NCI-H2107 (cell line): Measurements from ENCODE around the gene BCAS1.

Source experiments
- DNase-seq: peaks from one replicate; lab custom pipeline; 2025; lab: John Stamatoyannopoulos, UW

BCAS1 gene

GRCh38 chr20:53904261-53904660 lies 166.1 kb downstream of the BCAS1 start:
- no peak for DNase-seq

DNA sequence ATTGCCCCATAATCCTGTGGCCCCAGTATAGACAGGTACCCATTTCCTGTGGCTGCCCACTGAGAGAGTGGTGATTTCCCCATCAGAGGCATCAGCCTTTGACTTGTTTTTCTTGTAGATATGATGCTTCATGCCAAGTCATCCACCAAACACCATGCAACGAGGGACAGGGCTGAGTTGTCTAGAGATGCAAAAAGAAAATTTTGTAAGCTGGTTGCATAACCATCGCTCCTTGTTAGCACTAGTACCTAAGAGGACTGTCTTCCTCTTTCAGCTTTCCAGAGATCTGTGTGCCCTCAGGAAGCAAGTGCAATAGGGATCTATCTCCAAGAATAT lies 166.8 kb downstream of the BCAS1 start:
- no peak for DNase-seq

- no peak for DNase-seq
Measured at GRCh38 chr20:53902968-53903651, 167.3 kb downstream of the BCAS1 start.

DNA sequence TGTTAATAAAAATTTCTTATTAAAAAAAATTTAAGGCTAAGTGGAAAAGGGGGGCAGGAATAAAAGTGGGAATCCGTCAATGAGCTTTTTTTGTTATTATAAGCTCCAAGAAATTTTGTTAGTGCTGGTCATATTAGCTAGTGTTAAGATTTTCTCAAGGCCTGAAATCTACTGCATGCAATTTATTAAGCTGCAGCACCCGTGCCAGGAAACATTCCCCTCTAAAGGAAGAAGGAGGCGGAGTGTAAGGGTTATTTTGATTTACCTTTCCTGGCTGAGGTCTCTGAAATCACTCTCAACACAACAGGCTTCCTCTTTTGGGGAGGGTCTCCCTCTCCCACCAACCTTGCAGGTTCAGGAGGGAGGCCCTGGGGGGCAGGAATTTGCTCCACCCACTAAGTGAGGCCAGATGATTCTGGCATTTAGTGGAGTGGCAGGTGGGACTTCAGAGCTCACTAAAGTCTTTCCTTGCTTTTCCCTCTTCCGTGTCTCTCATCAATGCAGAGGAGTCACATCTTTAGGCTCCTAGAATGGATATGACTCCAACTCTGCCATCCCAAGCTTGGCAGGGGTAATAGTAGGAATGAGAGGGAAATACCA lies 168.8 kb downstream of the BCAS1 start:
- no peak for DNase-seq

GRCh38 chr20:53901064-53901463 lies 169.3 kb downstream of the BCAS1 start:
- DNase-seq: no peak

DNA sequence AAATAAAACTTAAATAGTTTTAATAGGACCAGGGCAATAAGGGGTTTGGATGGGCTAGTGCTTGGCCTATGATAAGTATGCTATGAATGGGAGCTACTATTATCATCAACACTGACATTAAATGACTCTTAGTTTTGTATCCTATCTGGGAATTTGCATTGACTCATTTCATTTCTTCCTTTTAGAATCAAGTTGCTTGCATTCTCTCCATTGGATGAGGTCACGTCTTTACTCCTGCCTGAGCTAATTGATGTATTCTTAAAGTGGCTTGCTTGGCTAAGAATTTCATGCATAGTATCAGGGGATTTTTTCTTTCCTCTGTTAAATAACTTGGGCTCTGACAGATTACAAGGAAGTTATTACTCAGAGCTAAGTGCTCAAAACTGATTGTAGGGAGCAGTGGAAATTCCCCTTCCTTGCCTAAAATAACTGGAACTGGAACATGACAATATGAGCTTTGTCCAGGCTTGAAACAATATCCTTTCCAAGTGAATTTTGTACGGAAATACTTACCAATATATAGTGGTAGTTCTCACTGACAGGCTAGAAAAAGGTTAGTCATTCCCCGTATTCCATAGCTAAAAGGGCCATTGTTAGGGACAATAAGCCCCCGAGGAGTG lies 169.9 kb downstream of the BCAS1 start:
- DNase-seq: no peak

- peak; percentile 93 for DNase-seq
Measured at GRCh38 chr20:53899351-53900167, 170.8 kb downstream of the BCAS1 start.

- DNase-seq: no peak
Measured at GRCh38 chr20:53898556-53898931, 171.8 kb downstream of the BCAS1 start.

DNA sequence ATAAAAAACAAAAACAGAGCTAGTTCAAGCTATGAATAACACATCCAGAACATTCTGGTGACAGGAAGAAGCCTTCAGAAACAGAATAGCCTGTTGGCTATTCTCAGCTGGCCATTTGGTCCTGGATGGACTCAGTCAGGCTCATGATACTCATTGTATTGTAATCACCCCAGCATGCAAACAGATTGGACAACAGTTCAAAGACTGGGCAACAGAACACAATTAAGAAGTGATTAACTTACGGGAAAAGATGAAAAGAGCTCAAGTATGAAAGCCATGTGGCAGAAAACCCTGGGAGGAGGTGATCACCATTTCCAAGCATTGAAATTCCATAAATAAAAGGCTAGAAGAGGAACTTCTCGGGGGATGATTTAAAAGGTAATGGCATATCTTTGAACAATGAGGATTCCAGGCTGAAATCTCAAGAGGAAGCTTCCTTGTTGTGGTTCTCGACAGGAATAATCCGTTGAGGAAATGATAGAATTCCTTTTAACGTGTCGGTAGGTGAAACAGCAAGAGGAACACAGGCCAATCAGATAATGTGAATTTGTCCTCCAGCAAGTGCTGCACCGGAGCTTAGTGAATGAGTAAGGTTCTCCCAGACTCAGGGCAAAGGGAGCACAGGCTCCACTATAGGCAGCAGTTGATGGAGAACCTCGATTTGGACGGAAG lies 172.4 kb downstream of the BCAS1 start:
- DNase-seq: no peak

- DNase-seq: no peak
Measured at GRCh38 chr20:53896647-53897046, 173.7 kb downstream of the BCAS1 start.

GRCh38 chr20:53896041-53896440 lies 174.4 kb downstream of the BCAS1 start:
- DNase-seq: no peak

DNA sequence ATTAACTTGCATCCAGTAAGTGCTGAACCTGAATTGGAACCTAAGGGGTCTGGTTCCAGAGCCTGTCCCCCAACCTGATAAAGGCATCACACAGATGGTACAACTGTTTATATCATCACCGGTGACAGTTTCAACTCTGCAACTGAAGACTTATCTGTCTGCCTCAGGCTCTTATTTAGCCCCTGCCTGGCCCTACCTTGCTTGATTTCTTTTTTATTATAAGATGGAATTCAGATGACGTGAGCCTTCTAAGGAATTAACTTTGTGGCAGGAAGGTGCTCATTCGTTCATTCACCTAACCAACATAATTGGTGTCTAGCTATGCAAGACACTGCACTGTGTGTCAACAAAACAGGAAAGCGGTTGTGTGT lies 175.0 kb downstream of the BCAS1 start:
- no peak for DNase-seq

GRCh38 chr20:53894707-53895384 lies 175.5 kb downstream of the BCAS1 start:
- no peak for DNase-seq
